OCI-LY3 (cell line): ENCODE data around the gene GALNTL6.

Experiments used
- CTCF ChIP-seq: fragments of 200-600, 300-600 bp; sonication (generic); IDR thresholded peaks from 2 replicates; pipeline ENCODE4 v1.5.1; 2014; ENCODE audit warnings: antibody characterized with exemption, low read length, low read depth
- EZH2phosphoT487 ChIP-seq: fragments of 200-600 bp; shearing (Covaris generic); IDR thresholded peaks from 2 replicates; pipeline ENCODE4 v1.6.1; 2018; ENCODE audit warnings: antibody characterized with exemption, mixed run types, low read depth

GRCh38 chr4:172838943-172839342 lies 1025.7 kb downstream of the GALNTL6 start:
- no peak for TF ChIP-seq EZH2phosphoT487
- no peak for TF ChIP-seq CTCF
